HG02938 (cell line): ENCODE data around the gene CLEC20A.
A peak's percentile ranks its signal among the peaks of the same experiment; 100 is the strongest.
"Not testable (repeated sequence)": the region's sequence is repeated elsewhere in the genome, so short reads cannot be mapped to it uniquely, and the experiment has no call there.

Experiments used
- ATAC-seq: cut with Tn5 transposase; IDR thresholded peaks from one replicate; pipeline ENCODE4 v1.9.1; 2021; ENCODE audit warnings: mild to moderate bottlenecking, moderate library complexity; ENCODE audit not compliant: unreplicated experiment

Gene CLEC20A

GRCh38 chr1:178529364-178530036, 32.7 kb upstream of the CLEC20A start:
- ATAC-seq, result no peak

- no peak for ATAC-seq
Observed at GRCh38 chr1:178528953-178529335, 32.2 kb upstream of the CLEC20A start.

GRCh38 chr1:178528228-178528952, 31.6 kb upstream of the CLEC20A start:
- ATAC-seq, result no peak

GRCh38 chr1:178527117-178527516, 30.4 kb upstream of the CLEC20A start:
- ATAC-seq, result no peak

- ATAC-seq, result no peak
Observed at GRCh38 chr1:178521241-178521640, 24.5 kb upstream of the CLEC20A start.

GRCh38 chr1:178520803-178521202, 24.0 kb upstream of the CLEC20A start:
- no peak for ATAC-seq

- ATAC-seq, result no peak
Observed at GRCh38 chr1:178518894-178519293, 22.1 kb upstream of the CLEC20A start.

- ATAC-seq, result no peak
Observed at GRCh38 chr1:178516110-178516509, 19.3 kb upstream of the CLEC20A start.

- ATAC-seq, result no peak
Observed at GRCh38 chr1:178513278-178513983, 16.7 kb upstream of the CLEC20A start.

GRCh38 chr1:178512566-178513277, 16.0 kb upstream of the CLEC20A start, which contains the start of gene TEX35:
Gene TEX35 (plus strand): TSS chr1:178513109. CDS start chr1:178513189, 80 bp downstream.
- ATAC-seq, result no peak

- ATAC-seq, result no peak
Observed at GRCh38 chr1:178510155-178510554, 13.4 kb upstream of the CLEC20A start.

- no peak for ATAC-seq
Observed at GRCh38 chr1:178509414-178510007, 12.7 kb upstream of the CLEC20A start.

- no peak for ATAC-seq
Observed at GRCh38 chr1:178506669-178507068, 9.9 kb upstream of the CLEC20A start.

GRCh38 chr1:178506177-178506576, 9.4 kb upstream of the CLEC20A start:
- no peak for ATAC-seq

- no peak for ATAC-seq
Observed at GRCh38 chr1:178504286-178504685, 7.5 kb upstream of the CLEC20A start.

GRCh38 chr1:178503849-178504248, 7.1 kb upstream of the CLEC20A start:
- ATAC-seq, result no peak

- ATAC-seq, result not testable (repeated sequence)
Observed at GRCh38 chr1:178503316-178503715, 6.6 kb upstream of the CLEC20A start.

- ATAC-seq, result no peak
Observed at GRCh38 chr1:178502856-178503255, 6.1 kb upstream of the CLEC20A start.

GRCh38 chr1:178502330-178502714, 5.6 kb upstream of the CLEC20A start:
- ATAC-seq, result no peak

- peak; percentile 86 for ATAC-seq
Observed at GRCh38 chr1:178501705-178502329, 5.1 kb upstream of the CLEC20A start.
